GM12891 (cell line): ENCODE measurements around the gene YAE1.

Experiments used
- POLR2A ChIP-seq: IDR thresholded peaks from 2 replicates; pipeline ENCODE4 v1.6.1; 2011; ENCODE audit warnings: low read depth, low read length, control low read depth
- POLR2AphosphoS5 ChIP-seq: IDR thresholded peaks from 2 replicates; pipeline ENCODE4 v1.6.1; 2011; ENCODE audit warnings: low read depth, low read length, control low read depth
- TAF1 ChIP-seq: IDR thresholded peaks from 2 replicates; pipeline ENCODE4 v1.6.1; 2011; ENCODE audit warnings: low read depth, low read length, control low read depth

- no peak for TF ChIP-seq POLR2A
- TF ChIP-seq TAF1: no peak
- no peak for TF ChIP-seq POLR2AphosphoS5
Measured at GRCh38 chr7:39553436-39553835, 12.8 kb upstream of the YAE1 start.
